PC-3 (cell line): ENCODE data around the gene FAM72B. TPM values are rescaled to one million over a fixed set of nuclear protein-coding genes. Genes with fewer than 3 reads are reported as not detected.
"Not testable (repeated sequence)": the region's sequence is repeated elsewhere in the genome, so short reads cannot be mapped to it uniquely, and the experiment has no call there.

ENCODE experiments used
- ATAC-seq: fragments of 200-7000 bp; cut with Tn5 transposase; 2 replicates; pipeline ENCODE4 v1.9.1; 2020; ENCODE audit warnings: mild to moderate bottlenecking, moderate library complexity
- BruUV-seq: library from RNA; stranded (reverse); fragments of 400-500 nt; replicated peaks from 2 replicates; lab custom pipeline; 2021; lab: Mats Ljungman, UMichigan
- CTCF ChIA-PET: fragments of 300-600 bp; sonication (Branson Sonifier 250); formaldehyde crosslinking; loops from one replicate; lab custom pipeline; 2022; ENCODE audit warnings: antibody characterized with exemption; lab: Charles Lee
- POLR2A ChIA-PET: fragments of 300-600 bp; sonication (Branson Sonifier 250); formaldehyde crosslinking; loops from one replicate; lab custom pipeline; 2022; ENCODE audit warnings: antibody characterized with exemption; ENCODE audit not compliant: unreplicated experiment; lab: Charles Lee
- DNase-seq: peaks from one replicate; pipeline ENCODE4 v3.0.0-alpha.2; 2015
- H2AFZ ChIP-seq: fragments of 300-600 bp; sonication (generic); 2 replicates; pipeline ENCODE4 v1.6.0; 2016; ENCODE audit warnings: antibody characterized with exemption, low read length
- H3F3A ChIP-seq: fragments of 300-600 bp; sonication (generic); one replicate; pipeline ENCODE4 v1.6.0; 2017; ENCODE audit warnings: antibody characterized with exemption, low read length, control low read depth, mild to moderate bottlenecking; ENCODE audit not compliant: unreplicated experiment
- H3K27ac ChIP-seq: fragments of 300-600 bp; sonication (generic); 2 replicates; pipeline ENCODE4 v1.5.1; 2016; ENCODE audit warnings: mild to moderate bottlenecking, low read length
- H3K27me3 ChIP-seq: fragments of 300-600 bp; sonication (generic); 2 replicates; pipeline ENCODE4 v1.6.1; 2016; ENCODE audit warnings: low read length, mixed read lengths
- H3K36me3 ChIP-seq: fragments of 300-600 bp; sonication (generic); 2 replicates; pipeline ENCODE4 v1.6.1; 2016; ENCODE audit warnings: low read depth, mixed run types, low read length, mixed read lengths
- H3K4me1 ChIP-seq: fragments of 300-600 bp; sonication (generic); 2 replicates; pipeline ENCODE4 v1.5.1; 2016; ENCODE audit warnings: low read length; ENCODE audit not compliant: insufficient read depth
- H3K4me2 ChIP-seq: fragments of 300-600 bp; sonication (generic); 2 replicates; pipeline ENCODE4 v1.6.0; 2016; ENCODE audit warnings: low read length
- H3K4me3 ChIP-seq: fragments of 300-600 bp; sonication (generic); 2 replicates; pipeline ENCODE4 v1.5.1; 2016; ENCODE audit warnings: mild to moderate bottlenecking, low read length, mixed read lengths
- H3K79me2 ChIP-seq: fragments of 300-600 bp; sonication (generic); 2 replicates; pipeline ENCODE4 v1.6.1; 2017; ENCODE audit warnings: low read length, mixed read lengths
- H3K9ac ChIP-seq: fragments of 300-600 bp; sonication (generic); 2 replicates; pipeline ENCODE4 v1.6.0; 2016; ENCODE audit warnings: mild to moderate bottlenecking, low read length
- H3K9me2 ChIP-seq: fragments of 300-600 bp; sonication (generic); replicated peaks from 2 replicates; pipeline ENCODE4 v1.6.1; 2016; ENCODE audit warnings: mixed run types, low read length, mixed read lengths
- H3K9me3 ChIP-seq: fragments of 300-600 bp; sonication (generic); 2 replicates; pipeline ENCODE4 v1.6.1; 2016; ENCODE audit warnings: low read length, mixed read lengths
- H4K20me1 ChIP-seq: fragments of 300-600 bp; sonication (generic); 2 replicates; pipeline ENCODE4 v1.6.1; 2016; ENCODE audit warnings: low read length, mixed read lengths
- CTCF ChIP-seq: fragments of 300-600 bp; sonication (generic); conservative IDR thresholded peaks from 2 replicates; pipeline ENCODE4 v1.5.1; 2017; ENCODE audit warnings: antibody characterized with exemption, low read depth, mild to moderate bottlenecking, low read length
- intact Hi-C: fragments of 100-400 bp; cut with micrococcal nuclease; formaldehyde crosslinking; loops from 2 replicates; pipeline ENCODE4 v1.9.0; 2023
- total RNA-seq: library from RNA; depleted of rRNA; stranded (reverse); fragments of >200 nt; gene quantifications from 2 replicates; pipeline ENCODE4 v1.2.3, GENCODE V29; 2014

Gene FAM72B
- total RNA-seq, 1 experiment from 2014 or later = 11.6 TPM

GRCh38 chr1:121156958-121157603 is 27.1 kb downstream of the FAM72B start:
- H3K4me1 ChIP-seq, H3K9ac ChIP-seq, H3K36me3 ChIP-seq, H3F3A ChIP-seq, H2AFZ ChIP-seq, DNase-seq, H3K9me2 ChIP-seq, intact Hi-C loops, H3K79me2 ChIP-seq, CTCF ChIA-PET, H3K4me3 ChIP-seq, H4K20me1 ChIP-seq, H3K9me3 ChIP-seq, H3K4me2 ChIP-seq, BruUV-seq, POLR2A ChIA-PET, H3K27me3 ChIP-seq, H3K27ac ChIP-seq: not testable (repeated sequence)
- peak; percentile 4; the same call in 1 of the 2 replicates for ATAC-seq

DNA sequence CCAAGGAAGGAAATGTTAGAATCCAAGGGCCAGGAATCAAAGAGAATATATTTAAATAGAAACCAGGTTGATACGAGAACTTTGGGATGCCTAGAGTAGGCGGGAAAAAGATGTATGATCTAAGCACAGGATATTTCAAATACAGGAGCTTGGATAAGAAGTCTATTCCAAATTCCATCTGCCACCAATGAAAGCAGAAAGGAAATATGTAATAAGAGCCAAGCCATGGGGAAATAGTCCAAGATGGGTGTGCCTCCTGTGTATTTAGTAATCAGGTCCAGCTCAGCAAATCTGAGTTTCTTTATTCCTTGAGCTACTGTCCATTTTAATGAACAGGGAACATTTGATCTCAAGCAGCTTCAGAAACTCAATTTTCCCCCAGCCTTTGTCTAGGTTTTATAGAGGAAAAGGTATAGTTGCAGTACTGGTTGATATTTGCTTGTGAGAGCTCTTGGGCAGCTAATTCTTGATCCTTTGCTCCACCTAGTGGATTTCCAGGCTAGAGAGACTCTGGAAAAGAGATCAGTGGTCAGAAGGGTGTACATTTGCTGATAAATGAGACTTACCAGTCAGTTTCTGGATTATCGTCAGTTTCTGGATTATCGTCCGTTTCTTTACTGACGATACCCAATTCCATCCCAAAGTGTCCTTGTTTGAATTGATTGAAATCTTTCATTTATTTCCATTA is 28.3 kb downstream of the FAM72B start:
- H3K9me3 ChIP-seq, H3K4me2 ChIP-seq, H3K4me3 ChIP-seq, H3F3A ChIP-seq, BruUV-seq, POLR2A ChIA-PET, H3K36me3 ChIP-seq, intact Hi-C loops, H2AFZ ChIP-seq, H3K27me3 ChIP-seq, H3K9ac ChIP-seq, H3K4me1 ChIP-seq, H4K20me1 ChIP-seq, H3K79me2 ChIP-seq, H3K9me2 ChIP-seq, H3K27ac ChIP-seq, CTCF ChIA-PET: not testable (repeated sequence)
- DNase-seq (peak; percentile 40), ATAC-seq (peak; percentile 29; the same call in 1 of the 2 replicates)
- TF ChIP-seq CTCF = 0 out of 2 replicates have a peak, but pooled peaks have one; percentile 30

DNA sequence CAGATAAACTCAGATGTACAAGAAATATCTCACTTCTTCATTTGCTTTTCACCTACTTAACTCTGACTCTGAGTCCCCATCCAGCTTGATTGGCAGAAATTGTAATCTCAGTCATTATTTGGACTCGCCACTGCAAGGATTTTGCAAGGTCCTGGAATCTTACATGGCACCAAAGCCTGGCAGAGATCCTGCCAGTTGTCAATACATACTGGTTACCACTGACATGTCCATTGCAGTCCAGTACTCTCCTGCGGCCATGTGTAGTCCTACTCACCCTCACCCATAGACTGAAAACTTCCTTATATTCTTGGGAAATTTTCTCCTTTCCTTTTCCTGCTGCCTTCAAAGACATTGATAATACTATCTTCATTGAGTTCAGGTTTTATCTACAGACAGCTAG is 29.3 kb downstream of the FAM72B start:
- intact Hi-C loops, POLR2A ChIA-PET, H3K9me3 ChIP-seq, DNase-seq, H2AFZ ChIP-seq, H3K36me3 ChIP-seq, H3K79me2 ChIP-seq, ATAC-seq, H3K9me2 ChIP-seq, H3F3A ChIP-seq, H3K27me3 ChIP-seq, H3K27ac ChIP-seq, H3K4me1 ChIP-seq, CTCF ChIA-PET, H4K20me1 ChIP-seq, BruUV-seq, H3K9ac ChIP-seq, H3K4me3 ChIP-seq, H3K4me2 ChIP-seq: not testable (repeated sequence)

DNA sequence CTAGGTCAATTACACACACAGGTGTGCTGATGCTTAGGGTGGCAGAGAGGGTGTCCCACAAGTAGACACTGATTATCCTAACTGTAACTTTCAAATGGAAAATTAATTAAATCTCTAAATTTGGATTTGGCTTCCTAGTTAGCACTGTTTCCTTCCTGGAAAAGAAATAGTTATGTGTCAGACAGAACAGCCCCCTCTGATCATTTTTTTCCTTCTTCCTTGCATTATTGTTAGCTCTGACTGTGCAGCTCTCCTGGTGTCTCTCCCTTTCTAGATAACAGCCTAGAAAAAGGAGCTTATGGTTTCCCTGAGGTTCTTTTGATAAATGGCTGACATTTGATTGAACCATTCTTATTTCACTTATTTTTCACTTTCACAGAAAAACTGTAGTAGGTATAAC is 31.4 kb downstream of the FAM72B start:
- H3K9me2 ChIP-seq, H3K9ac ChIP-seq, ATAC-seq, intact Hi-C loops, DNase-seq, H3K9me3 ChIP-seq, H3K4me1 ChIP-seq, H3K79me2 ChIP-seq, H3K4me2 ChIP-seq, BruUV-seq, H3K36me3 ChIP-seq, H3K27ac ChIP-seq, H3K4me3 ChIP-seq, H3K27me3 ChIP-seq, H2AFZ ChIP-seq, H4K20me1 ChIP-seq, POLR2A ChIA-PET, CTCF ChIA-PET, H3F3A ChIP-seq: not testable (repeated sequence)

DNA sequence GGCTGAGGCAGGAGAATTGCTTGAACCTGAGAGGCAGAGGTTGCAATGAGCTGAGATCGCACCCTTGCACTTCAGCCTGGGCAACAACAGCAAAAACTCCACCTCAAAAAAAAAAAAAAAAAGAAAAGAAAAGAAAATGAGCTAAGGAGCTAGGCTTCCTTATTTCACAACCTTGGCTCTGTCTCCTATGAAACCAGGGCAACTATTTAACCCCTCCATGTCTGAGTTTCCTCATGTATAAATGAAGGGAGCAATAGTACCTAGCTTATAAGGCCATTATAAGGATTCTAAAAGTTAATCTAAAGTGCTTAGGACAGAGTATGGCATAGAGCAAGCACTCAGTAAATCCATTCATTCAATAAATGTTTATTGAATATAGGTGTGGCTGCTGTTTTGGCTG is 32.8 kb downstream of the FAM72B start:
- H3K4me2 ChIP-seq, POLR2A ChIA-PET, intact Hi-C loops, DNase-seq, H3K27me3 ChIP-seq, H3K9me3 ChIP-seq, H2AFZ ChIP-seq, H3F3A ChIP-seq, H3K4me1 ChIP-seq, CTCF ChIA-PET, BruUV-seq, H3K4me3 ChIP-seq, H3K9me2 ChIP-seq, H3K9ac ChIP-seq, ATAC-seq, H4K20me1 ChIP-seq, H3K27ac ChIP-seq, H3K36me3 ChIP-seq, H3K79me2 ChIP-seq: not testable (repeated sequence)

DNA sequence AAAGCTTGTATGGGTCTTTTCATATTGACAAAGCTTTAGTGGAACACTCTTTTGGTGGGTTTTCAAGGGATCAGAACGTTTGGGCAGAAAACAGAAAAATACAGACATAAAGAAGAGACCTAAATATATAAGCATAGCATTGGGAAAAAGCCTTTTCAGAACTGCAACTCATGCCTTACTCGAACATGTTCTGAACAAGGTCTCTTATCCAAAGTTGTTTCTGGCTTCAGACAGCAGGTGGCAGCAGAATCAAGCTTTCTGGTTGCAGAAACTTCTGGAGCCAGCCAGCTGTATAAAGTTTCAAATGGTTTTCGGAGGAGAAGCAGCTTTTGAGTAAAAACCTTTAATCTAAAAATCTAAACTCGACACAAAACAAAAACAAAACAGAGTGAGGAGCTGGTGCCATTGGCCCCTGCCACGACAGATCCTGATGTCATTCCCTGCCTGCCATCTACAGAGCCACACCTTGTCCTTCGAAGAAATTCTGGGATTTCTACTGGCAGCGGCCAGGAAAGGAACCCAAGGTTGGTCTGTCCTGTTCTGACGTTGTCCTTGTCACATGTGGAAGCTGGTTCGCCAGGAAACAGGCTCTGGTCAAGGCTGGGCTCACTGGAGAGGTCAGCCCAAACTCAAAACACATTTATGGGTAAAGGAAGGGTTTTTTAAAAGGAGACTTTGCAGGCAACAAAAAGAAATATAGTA is 35.5 kb downstream of the FAM72B start:
- H3K27me3 ChIP-seq, H3K4me1 ChIP-seq, H3K4me3 ChIP-seq, H3K9me3 ChIP-seq, H2AFZ ChIP-seq, H3K36me3 ChIP-seq, POLR2A ChIA-PET, BruUV-seq, intact Hi-C loops, CTCF ChIA-PET, H3F3A ChIP-seq, H3K4me2 ChIP-seq, H3K27ac ChIP-seq, H3K9ac ChIP-seq, DNase-seq, H3K79me2 ChIP-seq, H4K20me1 ChIP-seq, H3K9me2 ChIP-seq: not testable (repeated sequence)
- peak; percentile 81 for ATAC-seq
